HG03558 (cell line): ENCODE measurements around the gene SACM1L.
"Not testable (repeated sequence)": the region's sequence is repeated elsewhere in the genome, so short reads cannot be mapped to it uniquely, and the experiment has no call there.

ENCODE experiments used
- ATAC-seq: cut with Tn5 transposase; IDR thresholded peaks from one replicate; pipeline ENCODE4 v1.9.1; 2021; ENCODE audit warnings: moderate number of reproducible peaks; ENCODE audit not compliant: unreplicated experiment; ENCODE audit errors: extremely low read depth

The SACM1L gene

DNA sequence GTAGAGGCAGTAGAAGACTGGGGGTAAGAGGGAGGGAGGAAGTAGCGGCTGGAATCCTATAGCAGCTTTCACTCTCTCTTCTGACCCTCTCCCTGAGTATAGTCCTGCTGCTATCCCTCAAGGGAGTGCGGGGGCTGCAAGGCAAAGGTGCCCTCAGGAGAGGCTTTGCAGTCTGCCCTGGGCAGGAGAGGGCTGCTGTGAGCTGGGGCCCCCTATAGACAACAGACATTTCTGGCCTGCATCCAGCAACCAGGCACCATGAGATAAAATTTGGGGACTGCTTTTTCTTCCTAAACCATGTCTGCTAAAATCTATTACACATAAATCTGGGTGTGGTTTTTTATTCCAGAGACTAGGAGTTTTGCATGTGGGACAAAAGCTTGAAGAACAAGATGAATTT, 48.0 kb downstream of the SACM1L start:
- ATAC-seq: no peak

DNA sequence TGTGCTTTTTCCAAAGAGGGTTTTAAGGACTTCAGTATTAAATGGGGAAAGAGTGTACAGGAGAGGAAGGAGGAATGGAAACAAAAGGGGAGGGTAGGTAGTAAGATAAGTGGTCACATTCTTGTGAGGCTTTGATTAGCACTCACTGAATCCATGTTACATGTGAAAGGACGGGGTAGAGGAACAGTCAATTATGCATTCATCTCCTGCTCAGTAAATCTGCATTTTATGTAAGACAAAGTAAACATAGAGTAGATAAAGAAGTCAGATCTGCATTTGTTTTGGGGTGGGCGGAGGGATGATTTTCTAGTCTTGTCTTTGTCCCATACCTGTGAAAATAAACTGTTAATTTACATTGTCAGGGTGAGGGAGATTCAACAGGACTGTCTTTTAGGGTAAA, 50.8 kb downstream of the SACM1L start:
- ATAC-seq: no peak

- ATAC-seq: no peak
Measured at GRCh38 chr3:45741247-45741646, 52.1 kb downstream of the SACM1L start.

DNA sequence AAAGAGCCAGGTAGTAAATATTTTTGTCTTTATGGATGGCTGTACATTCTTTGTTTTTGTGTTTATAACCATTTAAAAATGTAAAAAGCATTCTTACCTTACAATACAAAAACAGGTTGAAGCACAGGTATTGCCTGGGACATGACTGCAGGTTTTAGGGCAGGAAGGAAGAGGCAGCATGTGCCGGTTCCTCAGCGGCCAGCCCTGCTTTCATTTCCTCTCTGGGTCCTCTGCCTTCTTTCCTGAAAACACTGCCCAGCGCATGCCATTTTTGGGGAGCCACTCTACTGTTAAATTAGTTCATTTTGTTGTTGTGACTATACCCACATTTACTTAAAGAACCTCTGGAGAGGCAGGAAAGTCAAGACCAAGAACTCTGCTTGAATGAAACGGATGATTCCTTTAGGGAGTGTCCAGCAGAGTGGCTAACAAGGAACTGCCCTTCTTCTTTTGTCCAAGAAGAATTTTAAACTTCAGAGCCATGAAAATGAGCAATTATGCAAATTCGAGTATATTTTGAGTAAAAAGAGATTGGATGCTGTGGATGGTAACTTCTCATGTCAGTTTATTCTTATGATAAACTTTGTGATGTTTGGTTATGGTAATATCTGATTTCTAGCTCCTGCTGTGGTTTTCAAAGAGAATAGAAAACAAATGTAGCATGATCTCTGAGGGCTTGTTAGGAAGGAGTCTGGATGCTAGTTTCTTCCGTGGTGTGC, 52.7 kb downstream of the SACM1L start:
- ATAC-seq: no peak

DNA sequence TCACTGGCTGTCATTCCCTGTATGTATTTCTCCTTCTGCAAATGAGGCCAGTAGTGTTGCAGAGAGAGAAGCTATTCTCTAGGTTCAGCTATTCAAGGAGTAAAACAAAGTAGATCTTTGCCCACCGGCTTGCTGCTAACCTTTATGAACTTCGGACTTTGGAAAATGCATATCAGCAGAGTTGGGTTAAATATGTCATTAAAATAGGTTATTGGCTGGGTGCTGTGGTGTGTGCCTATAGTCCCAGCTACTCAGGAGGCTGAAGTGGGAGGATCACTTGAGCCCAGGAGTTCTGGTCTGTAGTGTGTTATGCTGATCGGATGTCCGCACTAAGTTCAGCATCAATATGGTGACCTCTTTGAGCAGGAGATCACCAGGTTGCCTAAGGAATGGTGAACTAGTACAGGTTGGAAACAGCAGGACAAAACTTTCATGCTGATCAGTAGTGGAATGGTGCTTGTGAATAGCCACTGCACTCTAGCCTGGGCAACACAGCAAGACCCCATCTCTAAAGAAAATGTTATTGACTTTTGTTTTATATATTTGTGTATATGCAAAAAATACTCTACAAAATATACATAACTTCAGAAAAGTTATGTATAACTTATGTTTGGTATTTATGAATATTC, 53.4 kb downstream of the SACM1L start:
- no peak for ATAC-seq

- ATAC-seq: no peak
Measured at GRCh38 chr3:45746165-45746776, 57.1 kb downstream of the SACM1L start.

DNA sequence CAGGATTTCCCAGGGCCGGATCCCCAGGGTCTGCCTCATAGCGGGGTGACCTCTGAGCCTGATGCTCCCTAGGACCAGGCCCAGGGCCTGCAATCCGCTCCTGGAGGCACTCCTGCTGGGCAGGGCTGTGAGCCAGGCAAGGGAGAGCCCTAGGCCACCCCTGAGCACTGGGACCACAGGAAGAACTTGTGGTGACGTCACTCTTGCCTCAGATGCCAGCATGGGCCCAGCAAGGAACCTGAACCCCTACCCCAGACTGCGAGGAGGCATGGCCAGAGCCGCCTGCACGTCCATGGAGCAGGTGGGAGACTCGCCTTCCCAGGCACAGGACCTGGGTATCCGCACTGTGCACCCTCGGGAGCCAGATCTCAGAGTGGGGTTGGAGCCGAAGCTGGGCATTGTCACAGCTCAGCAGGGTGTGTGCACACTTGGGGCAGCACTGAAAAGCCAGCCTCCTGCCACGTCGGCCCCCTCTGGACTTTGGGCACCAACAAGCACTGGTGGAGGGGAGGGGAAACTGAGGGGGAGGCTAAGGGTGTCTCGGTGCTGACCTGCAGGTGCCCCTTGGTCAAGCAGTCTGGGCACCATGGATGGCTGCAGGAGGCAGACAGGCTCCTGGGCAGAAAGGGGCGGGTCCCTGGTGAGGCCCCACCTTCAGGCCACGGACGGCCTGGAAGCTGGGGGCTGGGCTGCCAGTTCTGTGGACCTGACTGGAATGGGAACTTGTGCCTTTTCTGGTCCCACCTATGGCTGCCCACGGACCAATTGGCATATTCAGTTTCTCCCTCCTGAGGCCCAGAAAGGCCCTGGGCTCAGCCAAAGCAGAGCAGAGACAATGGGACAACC, 57.8 kb downstream of the SACM1L start:
- ATAC-seq: no peak

- ATAC-seq: no peak
Measured at GRCh38 chr3:45748068-45748467, 58.9 kb downstream of the SACM1L start.

DNA sequence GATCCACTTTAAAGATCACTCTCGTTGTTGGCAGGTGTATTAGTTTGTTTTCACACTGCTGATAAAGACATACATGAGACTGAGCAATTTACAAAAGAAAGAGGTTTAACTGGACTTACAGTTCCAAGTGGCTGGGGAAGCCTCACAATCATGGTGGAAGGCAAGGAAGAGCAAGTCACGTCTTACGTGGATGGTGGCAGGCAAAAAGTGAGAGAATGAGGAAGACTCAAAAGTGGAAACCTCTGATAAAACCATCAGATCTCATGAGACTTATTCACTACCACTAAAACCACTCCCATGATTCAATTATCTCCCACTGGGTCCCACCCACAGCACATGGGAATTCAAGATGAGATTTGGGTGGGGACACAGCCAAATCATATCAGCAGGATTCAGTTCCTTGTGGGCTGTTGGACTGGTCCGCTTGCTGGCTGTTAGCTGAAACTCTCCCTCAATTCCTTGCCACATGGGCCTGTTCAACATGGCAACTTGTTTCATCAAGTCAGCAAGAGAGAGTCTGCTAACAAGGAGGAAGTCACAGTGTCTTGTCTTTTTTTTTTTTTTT, 59.9 kb downstream of the SACM1L start:
- ATAC-seq: not testable (repeated sequence)

DNA sequence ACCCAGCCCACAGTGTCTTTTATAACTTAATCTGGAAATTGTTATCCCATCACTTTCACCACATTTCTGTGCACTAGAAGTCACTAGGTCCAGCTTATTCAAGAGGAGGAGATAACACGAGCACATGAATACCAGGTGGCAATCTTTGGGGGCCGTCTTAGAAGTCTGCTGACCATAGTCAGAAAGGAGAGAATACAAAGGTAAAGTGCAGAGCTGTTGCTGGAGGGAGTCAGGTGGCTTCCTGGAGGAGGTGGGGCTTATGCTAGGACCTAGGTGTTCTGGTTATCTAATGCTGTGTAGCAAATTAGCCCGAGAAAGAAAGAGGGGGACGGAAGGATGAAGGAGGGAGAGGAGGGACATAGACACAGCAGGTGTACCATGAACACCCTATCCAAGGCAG, 60.7 kb downstream of the SACM1L start:
- no peak for ATAC-seq

DNA sequence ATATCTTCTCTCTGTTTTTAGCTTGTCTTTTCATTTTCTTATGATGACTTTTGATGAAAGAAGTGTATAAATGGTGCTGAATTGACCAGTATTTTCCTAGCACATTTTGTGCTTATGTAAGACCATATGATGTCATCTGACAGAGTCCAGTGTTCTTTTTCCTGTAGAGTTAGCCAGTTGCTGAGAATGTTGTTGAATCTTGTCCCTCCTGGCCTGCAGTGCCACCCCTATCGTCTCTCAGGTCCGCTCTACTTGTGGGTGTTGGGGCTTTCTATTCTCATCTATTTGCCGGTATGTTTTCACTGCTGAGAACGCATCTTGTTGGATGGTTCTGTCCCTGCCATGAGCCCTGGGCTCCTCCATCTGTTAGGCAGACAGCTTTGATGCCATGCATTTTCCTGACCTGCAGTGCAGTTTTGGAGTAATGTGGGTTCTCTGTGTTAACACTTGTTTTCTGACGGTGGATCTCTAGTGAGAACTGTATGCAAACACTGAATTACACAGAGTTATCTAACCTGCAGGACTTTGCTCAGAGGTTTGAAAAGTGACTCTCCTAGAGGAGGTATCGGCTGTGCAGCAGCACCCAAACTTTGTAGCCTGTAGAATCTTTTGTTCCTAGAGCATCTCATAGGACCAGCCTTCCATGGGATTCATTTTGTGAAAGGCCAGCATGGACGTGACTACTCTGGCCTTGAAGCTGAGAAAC, 62.5 kb downstream of the SACM1L start:
- no peak for ATAC-seq

DNA sequence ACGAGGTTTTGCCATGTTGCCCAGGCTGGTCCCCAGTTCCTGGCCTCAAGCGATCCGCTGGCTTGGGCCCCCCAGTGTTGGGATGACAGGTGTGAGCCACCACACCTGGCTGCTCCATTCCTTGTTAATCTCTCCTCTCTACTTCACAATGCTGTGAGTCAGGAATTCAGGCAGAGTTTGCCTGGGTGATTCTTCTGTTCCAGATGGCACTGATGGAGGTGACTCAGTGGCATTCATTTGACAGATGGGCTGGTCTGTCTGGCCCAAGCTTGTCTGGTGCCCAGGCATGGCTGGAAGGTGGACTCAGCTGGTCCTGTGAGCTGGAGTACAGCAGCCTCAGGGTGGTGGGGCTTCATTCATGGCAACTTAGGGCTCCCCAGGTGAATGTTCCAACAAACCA, 63.9 kb downstream of the SACM1L start:
- no peak for ATAC-seq

- no peak for ATAC-seq
Measured at GRCh38 chr3:45754461-45754860, 65.3 kb downstream of the SACM1L start.

DNA sequence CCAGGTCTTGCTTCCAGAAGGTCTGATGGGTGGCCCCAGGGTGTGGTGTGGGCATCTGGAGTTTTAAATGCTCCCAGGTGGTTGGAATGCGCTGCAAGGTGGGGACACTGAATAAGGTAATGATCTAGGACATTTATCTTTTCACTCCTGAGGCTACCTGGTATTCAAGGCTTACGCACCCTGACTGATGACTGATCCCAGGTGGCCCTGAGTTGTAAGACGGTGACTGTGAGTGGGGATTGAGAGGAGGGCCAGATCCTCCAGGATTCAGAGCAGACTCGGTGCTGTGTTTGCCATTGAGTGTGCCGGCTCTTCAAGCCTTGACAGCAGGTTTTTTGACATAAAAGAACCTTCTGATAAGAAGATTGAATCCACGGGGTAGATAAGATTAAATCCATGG, 66.9 kb downstream of the SACM1L start:
- ATAC-seq: no peak

GRCh38 chr3:45757141-45757540, 67.9 kb downstream of the SACM1L start:
- ATAC-seq: not testable (repeated sequence)

DNA sequence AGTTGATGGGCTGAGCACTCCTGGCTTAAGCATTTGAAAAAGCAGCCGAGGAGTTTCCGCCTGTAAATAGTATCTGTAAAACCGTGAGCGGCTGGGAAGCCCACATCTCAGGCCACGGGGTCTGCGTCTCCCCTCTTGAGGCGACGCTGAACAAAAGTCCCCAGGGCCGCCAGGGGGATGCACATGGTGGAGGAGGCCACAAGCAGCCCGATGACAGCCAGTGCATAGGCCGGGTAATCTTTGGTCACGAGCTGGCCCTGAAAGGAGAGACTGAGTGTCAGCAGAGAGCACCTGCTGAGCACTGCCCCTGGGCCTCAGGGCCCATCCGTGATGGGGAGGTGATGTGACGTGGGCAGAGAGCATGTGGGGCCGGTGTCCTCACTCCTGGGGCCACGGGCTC, 69.7 kb downstream of the SACM1L start:
- no peak for ATAC-seq

GRCh38 chr3:45759851-45760250, 70.7 kb downstream of the SACM1L start:
- no peak for ATAC-seq

GRCh38 chr3:45760878-45761711, 71.9 kb downstream of the SACM1L start:
- no peak for ATAC-seq

DNA sequence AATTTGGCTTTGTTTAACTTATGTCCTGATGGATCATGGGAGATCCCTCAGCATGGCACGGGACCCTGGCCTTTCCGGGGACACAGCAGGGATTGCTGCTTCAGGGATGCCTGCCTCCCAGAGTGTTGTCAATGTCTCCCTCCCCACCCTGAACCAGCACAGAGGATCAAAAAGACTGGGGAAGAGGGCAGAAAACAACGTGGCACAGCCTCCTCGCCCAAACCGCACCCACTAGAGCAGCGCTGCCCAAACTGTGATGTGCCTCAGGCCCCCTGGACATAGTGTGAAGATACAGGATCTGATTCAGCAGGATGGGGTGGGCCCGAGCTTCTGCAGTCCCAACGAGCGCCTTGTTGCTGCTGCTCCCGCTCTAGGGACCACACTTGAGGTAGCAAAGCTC, 72.6 kb downstream of the SACM1L start:
- no peak for ATAC-seq
